Activated CD4-positive, alpha-beta T cell treated with anti-CD3 and anti-CD28 coated beads, Interleukin-2, amount 50 U/mL, for 1 hour (primary cell): ENCODE data around the gene PPM1B.
A peak's percentile ranks its signal among the peaks of the same experiment; 100 is the strongest.
"Not testable (repeated sequence)": the region's sequence is repeated elsewhere in the genome, so short reads cannot be mapped to it uniquely, and the experiment has no call there.

Experiments
- DNase-seq: peaks from one replicate; pipeline ENCODE4 v3.0.0-alpha.2; 2020

PPM1B gene

DNA sequence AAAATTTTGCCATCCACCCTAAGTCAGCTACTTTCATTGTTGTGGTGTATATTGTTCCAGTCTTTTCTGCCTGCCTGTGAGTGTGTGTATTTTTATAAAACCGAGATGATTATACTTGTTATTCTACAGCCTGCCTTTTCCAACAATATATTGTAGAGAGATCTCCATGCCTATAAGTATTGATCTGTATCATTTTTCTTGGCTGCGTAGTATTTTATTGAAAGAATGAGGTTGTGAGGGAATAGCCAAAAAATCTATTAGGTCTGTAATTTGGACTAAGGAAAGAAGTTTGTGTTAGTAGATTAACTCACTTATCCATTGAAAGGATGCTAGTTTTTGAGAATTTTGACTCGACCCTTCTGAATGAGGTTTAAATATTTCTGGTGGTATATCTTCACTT, 34.9 kb downstream of the PPM1B start:
- DNase-seq, result no peak

DNA sequence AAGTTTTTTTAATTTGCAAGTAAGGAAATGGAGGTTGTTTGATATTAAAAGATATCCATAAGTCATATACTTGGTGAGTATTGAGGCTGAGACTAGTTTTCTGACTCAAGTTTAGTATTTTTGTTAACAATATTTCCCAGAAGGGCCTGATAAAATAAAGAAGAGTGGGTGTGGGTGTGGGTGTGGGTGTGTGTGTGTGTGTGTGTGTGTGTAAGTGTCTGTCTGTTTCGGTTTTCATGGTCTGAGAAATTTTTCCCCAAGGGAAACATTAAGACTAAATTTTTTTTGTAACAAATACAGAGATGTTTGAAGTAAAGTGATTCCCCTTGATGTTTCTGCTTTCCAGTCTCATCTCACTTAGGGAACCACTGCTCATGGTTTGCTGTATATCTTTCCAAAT, 36.5 kb downstream of the PPM1B start:
- no peak for DNase-seq

DNA sequence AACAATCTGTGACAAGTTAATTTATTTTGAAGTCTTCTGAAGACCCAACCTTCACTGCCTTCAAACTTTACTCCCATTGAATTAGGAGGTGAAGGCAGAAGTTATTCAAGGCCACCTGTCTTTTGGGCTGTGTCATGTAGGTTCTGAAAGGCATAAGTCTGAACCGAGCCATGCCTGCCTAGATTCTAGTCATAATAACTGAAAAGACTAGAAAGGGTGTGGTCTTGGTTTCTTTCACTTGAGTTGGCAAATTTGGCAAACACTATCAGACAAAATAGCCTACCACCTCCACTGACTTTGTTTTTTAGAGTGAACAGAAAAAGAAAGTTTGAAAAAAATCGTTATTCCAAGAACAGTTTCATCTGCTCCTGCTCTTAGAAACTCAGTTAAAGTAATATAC, 38.4 kb downstream of the PPM1B start:
- DNase-seq, result no peak

DNA sequence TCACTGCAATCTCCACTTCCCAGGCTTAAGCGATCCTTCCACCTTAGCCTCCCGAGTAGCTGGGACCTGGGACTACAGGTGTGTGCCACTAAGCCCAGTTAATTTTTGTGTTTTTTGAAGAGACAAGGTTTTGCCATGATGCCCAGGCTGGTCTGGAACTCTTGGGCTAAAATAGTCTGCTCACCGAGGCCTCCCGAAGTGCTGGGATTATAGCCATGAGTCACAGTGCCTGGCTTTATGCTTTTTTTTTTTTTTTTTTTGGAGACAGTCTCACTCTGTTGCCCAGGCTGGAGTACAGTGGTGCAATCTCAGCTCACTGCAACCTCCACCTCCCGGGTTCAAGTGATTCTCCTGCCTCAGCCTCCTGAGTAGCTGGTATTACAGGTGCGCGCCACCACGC, 39.0 kb downstream of the PPM1B start:
- DNase-seq, result not testable (repeated sequence)

DNA sequence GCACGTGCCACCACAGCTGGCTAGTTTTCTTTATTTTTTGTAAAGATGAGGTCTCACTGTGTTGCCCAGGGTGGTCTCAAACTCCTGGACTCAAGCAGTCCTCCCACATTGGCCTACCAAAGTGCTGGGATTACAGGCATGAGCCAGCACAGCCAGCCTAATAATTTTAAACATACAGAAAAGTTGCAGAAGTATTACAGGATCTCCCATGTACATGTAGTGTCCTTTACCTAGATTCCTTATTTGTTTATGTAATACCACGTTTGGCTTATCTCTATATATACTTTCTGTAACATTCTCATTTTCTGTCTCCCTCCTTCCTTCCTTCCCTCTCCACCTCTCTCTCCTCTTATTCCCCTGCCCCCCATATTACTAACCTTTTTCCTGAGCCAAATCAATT, 41.7 kb downstream of the PPM1B start:
- DNase-seq, result no peak

DNA sequence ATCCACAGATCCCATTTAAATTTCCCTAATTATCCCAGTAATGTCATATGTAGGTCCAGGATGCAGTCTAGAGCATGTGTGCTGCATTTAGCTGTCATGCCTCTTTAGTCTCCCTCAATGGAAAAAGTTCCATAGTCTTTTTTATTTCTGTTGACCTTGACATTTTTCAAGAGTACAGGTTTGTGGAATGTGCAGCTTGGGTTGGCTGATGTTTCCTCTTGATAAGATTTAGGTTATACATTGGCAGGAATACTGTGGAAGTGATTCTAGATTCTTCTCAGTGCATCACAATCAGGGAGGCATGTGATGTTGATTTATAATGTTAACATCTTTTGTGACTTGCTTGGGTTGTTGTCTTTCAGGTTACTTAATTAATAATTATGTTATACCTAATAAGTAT, 42.5 kb downstream of the PPM1B start:
- DNase-seq, result no peak

DNA sequence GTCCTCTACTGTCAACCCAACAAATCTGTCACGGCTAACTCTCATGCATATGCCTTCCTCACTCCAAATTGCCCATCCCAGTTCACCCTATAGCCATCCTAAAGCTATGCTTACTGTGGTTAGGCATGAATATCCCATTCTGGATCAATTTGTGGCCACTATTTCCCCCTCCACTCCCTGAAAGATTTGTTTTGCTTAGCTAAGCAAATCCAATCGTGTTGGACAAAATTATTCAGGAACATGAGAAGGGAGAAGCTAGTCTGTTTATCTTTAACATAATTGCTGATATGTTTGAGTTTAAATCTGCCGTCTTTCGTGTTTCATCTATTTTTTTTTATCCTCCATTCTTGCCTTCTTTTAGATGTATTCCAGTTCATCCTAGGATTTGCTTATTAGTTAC, 43.6 kb downstream of the PPM1B start:
- no peak for DNase-seq

DNA sequence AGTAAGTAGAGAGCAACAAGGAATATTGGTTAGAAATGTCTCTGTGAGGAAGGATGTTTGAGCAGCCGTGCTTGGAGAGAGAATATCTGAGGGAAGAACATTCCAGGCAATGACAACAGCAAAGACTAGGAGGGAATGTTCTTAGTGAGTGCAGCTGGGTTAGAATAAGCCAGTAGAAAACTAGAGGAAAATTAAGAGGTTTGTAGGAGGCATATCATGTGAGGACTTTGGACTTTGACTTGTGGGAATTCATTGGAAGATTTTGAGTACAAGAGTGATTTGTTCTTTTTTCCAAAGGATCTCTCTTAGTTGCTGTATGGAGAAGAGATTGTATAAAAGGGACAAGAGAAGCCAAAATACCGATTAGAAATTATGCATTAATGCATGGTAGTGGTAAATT, 47.2 kb downstream of the PPM1B start:
- DNase-seq, result no peak

DNA sequence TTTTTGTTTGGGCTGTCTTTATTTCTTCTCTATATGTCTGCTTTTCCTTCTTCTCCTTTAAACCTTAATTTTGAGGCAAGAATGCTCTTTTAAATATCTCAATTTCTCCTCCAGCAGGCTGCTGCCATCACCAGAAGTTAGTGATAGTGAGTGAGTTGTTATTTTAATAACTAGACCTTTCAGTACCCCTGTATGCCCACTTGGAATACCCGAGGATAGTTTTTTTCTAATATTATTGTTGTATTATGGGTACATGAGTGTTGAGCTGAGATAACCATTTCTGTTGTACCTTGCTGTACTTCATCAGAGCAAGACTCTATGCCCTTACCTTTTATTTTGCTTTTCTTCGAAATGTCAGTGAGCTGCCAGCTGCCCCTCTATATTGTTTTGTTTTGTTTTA, 50.1 kb downstream of the PPM1B start:
- no peak for DNase-seq

DNA sequence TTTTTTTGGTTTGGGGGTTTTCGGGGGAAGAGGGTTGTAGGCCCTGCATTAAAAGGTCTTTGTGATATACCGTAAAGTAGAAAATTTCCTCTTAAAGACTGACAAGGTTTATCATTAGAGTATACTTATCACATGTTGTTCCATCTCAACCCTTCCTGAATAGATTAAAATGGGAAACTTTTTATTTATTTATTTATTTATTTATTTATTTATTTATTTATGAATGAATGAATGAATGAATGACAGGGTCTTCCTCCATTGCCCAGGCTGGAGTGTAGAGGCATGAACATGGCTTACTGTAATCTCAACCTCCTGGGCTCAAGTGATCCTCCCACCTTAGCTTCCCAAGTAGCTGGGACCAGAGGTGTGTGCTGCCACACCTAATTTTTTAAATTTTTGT, 58.1 kb downstream of the PPM1B start:
- DNase-seq, result no peak

DNA sequence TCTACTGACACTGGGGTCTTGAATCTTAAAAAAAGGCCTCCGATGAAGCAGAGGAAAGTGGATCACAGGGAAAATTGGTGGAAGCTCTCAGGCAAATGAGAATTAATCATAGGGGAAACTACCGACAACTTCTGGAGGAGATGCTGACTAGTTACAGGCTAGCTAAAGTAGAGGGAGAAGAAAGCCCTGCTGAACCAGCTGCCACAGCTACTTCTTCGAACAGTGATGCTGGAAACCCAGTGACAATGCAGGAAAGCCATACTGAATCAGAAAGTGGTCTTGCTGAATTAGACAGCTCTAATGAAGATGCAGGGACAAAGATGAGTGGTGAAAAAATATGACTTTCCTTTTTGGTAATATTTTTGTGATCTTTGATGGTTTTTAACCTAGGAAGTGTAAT, 61.7 kb downstream of the PPM1B start:
- DNase-seq, result no peak

DNA sequence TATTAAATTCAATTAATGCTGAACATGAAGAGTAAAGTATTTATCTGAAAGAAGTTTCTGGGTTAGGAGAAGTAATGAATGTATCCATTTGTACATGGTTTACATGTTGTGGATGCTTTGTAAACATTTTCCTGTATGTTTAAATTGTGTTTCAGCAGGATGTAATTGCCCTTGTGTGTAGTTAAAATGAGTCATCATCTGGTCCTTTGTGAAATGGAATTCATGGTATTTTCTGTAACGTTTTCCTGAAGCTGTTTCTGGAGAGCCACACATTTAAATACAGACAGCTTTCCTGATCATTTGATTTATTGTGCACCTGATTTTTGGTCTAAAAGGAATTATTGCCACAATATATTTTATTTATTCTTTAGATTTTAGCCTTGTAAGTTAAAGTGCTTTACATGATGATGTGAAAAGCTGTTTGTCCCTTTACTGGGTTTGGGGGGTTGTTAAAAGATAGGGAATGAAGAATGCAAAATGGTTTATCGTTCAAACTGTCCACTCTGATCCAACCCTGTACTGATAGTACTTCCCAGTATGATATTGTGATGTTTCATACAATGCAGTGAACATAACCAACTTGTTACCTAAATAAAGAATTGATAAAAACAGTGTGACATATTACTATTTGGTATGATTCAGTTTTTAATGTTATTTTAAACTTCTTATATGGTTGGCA, 64.9 kb downstream of the PPM1B start:
- DNase-seq, result no peak

DNA sequence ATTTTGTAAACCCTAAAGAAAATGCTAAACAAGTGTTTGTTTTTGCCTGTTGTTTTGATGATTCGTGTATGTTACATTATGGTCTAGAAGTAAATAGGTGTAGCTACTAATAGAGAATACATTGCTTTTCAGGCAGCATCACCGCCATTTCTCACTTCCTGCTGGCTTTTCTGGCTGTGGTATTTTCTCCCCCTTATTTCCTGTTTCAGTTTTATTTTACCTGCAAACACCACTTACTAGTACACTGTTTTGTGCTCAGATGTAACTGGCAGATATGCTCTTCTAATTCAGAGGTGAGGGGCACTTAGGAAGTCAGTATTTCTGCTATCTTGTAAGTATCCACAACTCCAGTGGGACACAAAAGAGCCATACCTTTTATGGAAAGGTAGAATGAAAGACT, 68.5 kb downstream of the PPM1B start:
- DNase-seq, result peak; percentile 15

DNA sequence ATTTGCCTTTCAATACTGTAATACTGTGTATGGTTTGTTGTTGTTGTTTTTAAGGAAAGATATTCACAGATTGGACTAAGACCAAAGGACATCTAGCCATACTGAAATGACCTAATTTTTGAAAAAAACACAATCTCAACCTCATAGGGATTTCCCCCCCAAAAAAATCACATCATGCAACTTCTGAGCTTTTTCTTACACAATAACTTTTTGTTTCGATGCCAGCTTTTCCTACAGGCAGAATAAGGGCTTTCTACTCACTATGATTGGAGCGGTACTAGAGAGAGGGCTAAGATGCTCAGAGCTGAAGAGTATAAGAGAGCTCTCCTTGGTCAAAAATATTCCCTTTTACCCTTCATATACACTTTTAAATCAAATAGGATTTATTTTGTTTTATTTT, 74.2 kb downstream of the PPM1B start:
- no peak for DNase-seq

DNA sequence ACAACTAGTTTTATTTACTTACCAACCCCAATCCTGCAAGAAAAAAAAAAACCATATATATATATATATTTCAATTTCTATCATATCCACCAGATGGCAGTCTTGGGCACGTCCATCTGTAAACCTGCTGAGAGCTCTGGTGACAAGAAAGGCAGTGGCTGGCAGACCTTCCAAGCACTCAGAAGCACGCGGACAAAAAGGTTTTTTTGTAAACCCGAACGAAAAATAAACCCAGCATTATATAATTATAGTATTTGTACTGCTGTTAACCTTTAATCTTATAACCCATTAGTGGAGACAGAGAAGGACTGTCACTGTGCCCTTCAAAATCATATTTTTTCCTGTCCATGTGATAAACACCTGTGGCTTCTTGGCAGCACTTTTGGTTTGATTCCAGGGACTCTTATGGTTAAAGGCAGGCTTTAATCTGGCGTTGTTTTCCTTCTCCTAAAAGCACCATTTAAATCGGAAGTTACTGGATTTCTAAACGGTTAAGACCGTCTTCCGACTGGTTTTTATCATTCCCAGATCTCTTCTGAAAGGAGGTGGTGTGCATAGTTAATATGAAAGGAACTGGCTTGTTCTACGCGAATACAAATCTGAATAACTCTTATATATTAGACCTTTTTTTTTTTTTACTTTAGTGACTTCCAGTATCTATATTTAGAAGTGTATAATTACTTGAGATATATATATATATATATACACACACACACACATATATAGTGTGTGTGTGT, 75.6 kb downstream of the PPM1B start:
- peak; percentile 51 for DNase-seq

DNA sequence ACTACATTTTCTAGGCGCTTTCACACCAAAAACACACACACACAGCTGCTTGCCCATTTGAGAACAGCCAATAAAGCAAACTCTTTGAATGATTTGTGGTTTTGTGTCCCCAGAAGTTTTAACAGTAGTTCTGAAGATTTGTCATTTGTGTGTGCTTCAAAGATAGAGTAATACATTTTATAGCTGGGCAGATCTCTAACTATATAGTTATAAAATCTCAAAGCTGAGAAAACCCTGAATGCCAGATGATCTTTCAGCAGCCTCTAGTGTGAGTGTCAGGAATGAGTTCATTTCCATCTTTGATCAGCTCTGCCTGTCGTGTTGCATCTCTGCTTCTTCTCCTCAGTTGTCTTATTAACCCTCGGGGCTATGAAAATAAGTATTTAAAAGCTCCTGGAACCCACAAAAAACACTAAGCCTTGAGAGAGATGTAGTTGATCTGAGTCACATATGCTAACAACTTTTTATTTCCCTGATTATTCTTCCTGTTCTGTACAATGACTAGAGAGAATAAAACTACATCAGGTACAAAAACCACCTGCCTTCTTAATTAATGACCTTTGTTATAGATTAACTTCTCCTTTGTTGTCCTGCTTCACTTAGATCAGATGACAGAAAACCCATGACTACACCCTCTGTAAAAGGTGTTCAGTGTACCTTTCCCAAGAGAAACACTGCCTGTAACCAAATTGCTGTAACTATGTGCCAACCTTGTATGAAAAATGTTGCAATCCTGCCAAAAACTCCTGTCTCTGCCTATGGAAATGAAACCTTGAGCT, 76.6 kb downstream of the PPM1B start:
- DNase-seq, result no peak

DNA sequence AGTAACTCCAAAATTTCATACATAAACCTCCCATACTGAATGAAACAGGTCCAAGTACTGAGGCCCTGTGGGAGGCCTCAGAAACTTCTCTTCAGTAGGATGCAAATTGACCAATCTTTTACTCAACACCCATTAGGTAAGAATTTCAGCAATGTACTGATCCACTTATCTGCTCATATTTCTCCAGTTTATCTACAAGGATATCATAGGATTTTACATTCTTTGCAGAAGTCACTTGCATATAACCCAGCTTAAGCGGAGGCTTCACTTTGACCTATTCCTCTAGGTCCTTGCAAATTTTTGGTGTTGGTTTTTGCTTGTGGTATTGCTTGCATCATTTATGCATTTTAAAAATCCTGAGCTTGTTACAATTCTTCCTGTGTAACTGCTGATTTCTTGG, 77.8 kb downstream of the PPM1B start:
- DNase-seq, result no peak

DNA sequence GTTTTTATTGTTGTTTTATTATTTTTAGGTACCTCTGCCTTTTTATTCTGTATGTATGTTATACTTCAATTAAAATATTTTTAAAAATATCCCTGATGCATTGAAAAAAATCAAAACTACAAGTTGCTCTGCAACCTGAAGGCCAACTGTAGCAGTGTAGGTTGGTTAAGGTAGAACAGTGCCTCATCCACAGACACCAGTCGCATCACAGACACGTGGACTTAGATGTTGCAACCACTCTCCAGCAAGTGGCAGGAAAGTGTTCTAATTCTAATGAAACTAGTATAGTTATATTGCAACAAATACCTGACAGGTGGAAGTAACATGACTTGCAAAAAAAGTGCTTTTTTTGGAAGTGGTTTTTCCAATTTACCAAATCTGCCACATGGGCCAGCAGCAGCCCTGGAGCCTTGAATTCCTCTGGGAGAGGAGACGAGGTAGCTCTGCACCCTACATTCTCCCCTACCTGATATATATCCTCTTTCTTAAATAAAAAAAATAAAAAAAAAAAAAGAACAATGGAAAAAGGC, 78.2 kb downstream of the PPM1B start:
- no peak for DNase-seq

DNA sequence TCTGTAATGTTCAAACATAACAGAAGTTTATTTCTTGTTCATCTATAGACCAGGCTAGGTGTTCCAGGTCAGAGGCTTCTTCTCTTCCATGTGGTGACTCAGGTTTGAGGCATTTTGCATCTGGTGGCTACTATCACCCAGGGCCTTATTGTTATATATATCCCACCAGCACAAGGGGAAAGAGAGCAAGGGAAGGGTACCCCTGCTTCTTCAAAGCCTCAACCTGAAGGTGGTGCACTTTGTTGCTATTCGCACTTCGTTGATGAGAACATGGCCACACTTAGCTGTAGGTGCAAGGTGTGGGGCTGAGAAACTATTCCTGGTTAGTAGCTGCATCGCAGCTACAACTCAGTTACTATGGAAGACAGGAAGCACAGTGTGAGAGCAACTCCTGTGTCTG, 79.2 kb downstream of the PPM1B start:
- DNase-seq, result no peak

DNA sequence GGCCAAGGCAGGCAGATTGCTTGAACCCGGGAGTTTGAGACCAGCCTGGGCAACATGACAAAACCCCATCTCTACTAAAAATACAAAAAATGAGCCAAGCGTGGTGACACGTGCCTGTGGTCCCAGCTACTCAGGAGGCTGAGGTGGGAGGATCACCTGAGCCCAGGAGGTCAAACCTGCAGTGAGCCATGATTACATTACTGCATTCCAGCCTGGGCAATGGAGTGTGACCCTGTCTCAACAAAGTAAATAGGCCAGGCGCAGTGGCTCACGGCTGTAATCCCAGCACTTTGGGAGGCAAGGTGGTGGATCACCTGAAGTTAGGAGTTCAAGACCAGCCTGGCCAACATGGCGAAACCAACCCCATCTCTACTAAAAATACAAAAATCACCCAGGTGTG, 80.6 kb downstream of the PPM1B start:
- not testable (repeated sequence) for DNase-seq

DNA sequence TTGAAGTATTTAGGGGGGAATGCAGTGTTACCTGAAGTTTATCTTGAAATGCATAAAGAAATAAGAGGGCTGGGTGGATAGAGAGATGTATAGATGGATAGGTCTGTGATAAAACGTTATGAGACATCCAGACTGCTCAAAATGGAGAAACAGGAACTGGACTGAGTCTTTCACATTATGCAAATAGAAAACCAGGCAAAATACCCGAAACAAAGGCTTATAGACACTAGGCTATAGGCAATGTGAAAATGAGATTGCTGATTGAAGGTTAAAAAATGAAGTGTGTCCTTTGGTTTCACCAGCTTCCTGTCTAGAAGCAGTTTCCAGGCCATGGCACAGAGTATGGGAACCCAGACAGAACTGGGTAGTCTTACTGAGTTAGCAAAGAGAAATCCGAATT, 81.7 kb downstream of the PPM1B start:
- no peak for DNase-seq

DNA sequence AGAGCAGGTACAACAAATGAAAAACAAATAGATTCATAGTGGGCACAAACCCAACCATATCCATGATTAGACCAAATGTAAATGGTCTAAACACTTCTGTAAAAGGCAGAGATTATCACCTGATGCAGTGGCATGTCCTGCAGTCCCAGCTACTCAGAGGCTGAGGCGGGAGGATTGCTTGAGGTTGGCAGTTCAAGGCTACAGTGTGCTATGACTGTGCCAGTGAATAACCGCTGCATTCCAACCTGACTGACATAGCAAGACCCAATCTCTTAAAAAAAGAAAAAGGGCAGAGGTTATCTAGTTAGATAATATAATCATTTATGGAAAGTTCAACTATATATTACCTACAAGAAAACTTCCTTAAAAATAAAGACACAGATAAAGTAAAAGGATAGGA, 85.3 kb downstream of the PPM1B start:
- DNase-seq, result no peak

DNA sequence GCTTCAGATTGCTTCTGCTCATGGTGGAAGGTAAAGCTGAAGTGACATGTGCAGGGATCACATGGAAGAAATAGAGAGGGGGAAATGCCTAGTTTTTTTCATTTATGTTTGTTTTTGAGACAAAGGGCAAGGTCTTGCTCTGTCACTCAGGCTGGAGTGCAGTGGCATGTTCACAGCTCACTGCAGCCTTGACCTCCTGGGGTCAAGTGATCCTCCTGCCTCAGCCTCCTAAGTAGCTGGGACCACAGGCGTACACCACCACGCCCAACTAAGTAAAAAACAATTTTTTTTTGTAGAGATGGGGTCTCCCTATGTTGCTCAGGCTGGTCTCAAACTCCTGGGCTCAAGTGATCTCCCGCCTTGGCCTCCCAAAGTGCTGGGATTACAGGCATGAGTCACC, 87.0 kb downstream of the PPM1B start:
- DNase-seq, result not testable (repeated sequence)

DNA sequence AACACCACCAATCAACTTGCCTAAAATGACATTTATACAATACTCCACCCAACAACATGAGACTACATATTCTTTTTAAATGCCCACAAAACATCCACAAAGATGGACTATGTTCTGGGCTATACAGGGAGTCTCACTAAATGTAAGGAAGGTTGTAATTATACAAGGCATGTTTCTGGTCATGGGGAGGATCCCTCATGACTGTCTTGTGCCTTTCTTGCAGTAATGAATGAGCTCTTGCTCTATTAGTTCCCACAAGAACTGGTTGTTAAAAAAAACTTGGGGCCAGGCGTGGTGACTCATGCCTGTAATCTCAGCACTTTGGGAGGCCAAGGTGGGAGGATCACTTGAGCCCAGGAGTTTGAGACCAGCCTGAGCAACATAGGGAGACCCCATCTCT, 89.1 kb downstream of the PPM1B start:
- not testable (repeated sequence) for DNase-seq
